Stimulated activated naive CD8-positive, alpha-beta T cell treated with anti-CD3 and anti-CD28 coated beads, Interleukin-15, amount 100 ng/mL, for 72 hours (primary cell): ENCODE results near the gene PRSS56.

ENCODE experiments used
- ATAC-seq: fragments of 150-1000 bp; cut with Tn5 transposase; 2 replicates; pipeline ENCODE4 v1.10.0; 2021; ENCODE audit warnings: mild to moderate bottlenecking, moderate library complexity
- DNase-seq, 2 donors: peaks; one replicate each; pipeline ENCODE4 v3.0.0; 2021 to 2022
- H3K27ac Mint-ChIP-seq, 2 donors: one replicate each; pipeline ENCODE4 v1.8.0; 2022; ENCODE audit warnings: mild to moderate bottlenecking in 2 of 2, mixed read lengths in 2 of 2, moderate library complexity in 2 of 2
- H3K27me3 Mint-ChIP-seq: one replicate; pipeline ENCODE4 v1.8.0; 2022; ENCODE audit warnings: mixed read lengths
- H3K4me1 Mint-ChIP-seq: one replicate; pipeline ENCODE4 v1.8.0; 2022; ENCODE audit warnings: mild to moderate bottlenecking, mixed read lengths
- H3K4me3 Mint-ChIP-seq, 2 donors: one replicate each; pipeline ENCODE4 v1.8.0; 2022; ENCODE audit warnings: mild to moderate bottlenecking in 2 of 2, mixed read lengths in 2 of 2, moderate library complexity in 1 of 2
- H3K9me3 Mint-ChIP-seq, 2 donors: one replicate each; pipeline ENCODE4 v1.8.0; 2022; ENCODE audit warnings: mixed read lengths in 2 of 2

Gene PRSS56

DNA sequence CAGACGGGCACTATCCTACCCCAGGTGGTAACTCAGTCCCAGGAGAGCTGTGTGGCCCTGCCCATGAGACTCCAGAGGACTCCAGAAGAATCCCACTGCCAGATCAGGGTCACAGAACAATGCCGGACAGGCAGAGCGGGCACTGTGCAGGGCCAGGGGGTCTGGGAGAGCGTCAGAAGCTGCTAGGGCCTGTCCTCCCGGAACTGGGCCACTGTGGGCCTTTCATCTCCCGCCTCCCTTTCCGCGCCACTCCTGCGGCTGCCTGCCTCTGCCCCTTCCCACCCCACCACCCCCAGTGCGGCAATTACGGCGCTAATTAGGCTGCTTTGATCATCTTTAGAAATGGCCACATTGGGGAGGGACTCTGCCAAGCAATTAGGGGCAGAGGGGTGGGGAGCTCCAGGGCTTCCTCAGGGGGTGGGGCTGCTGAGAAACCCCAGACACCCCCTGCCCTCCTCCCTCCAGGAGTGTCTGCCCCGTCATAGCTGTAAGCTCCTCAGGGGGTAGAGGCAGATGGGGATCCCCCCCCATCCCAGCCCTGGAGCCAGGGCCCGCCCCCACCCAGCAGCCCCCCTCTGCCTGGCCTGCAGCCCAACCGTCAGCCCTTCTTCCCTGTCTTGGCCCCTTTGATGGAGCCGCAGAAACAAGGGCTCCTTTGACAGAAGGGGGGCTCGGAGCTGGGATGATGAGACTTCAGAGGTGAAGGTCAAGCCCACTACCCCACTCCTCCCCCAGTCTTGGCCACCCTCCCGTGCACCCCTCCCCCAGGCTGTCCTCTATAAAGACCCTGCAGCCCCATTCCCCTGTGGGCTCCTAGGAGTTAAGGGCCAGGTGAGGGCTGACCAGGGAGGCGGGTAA lies at the start of gene PRSS56:
TSS of gene PRSS56 (plus strand) at position 808 of the 858 bp plus-strand sequence. CDS start 211 bp downstream, outside the sequence.
- no peaks in the 10 kb centered on the region for H3K9me3 Mint-ChIP-seq
- H3K27me3 Mint-ChIP-seq, result peaks cover 74% of the 10 kb centered on the region
- no peak within 1 kb of the TSS for H3K27ac Mint-ChIP-seq
- peaks cover 25% of the 10 kb centered on the region for H3K4me1 Mint-ChIP-seq
- H3K4me3 Mint-ChIP-seq, result no peak within 1 kb of the TSS
- DNase-seq (no peak), ATAC-seq (no peak)

DNA sequence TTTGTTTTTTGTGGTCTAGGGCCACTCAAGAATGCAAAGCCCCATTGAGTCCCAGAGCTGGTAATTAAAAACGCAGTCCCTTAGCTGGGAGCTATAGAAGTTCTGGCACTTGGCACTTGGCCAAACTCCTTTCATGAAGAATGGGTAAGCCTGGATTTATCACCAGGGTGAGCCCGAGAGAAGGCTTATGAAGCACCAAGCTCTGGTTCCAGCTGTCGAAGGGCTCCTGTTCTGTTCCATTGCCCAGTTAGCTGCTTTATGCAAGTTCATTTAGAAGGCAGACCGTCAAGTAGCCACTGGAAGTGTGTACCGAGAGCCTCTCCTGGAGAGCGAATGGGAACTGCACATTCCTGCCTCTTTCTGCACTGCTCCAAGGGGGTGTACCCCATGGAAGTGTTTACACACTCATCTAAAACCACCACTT lies 46.7 kb upstream of the PRSS56 start:
- ATAC-seq (no peak), DNase-seq (no peak)
- H3K4me1 Mint-ChIP-seq, result no peaks in the 10 kb centered on the region
- H3K27ac Mint-ChIP-seq, result no peak overlapping the region
- H3K4me3 Mint-ChIP-seq, result no peak overlapping the region
- H3K9me3 Mint-ChIP-seq, result peaks cover 20 to 23% of the 10 kb centered on the region in 2 donors
- peaks cover 60% of the 10 kb centered on the region for H3K27me3 Mint-ChIP-seq

DNA sequence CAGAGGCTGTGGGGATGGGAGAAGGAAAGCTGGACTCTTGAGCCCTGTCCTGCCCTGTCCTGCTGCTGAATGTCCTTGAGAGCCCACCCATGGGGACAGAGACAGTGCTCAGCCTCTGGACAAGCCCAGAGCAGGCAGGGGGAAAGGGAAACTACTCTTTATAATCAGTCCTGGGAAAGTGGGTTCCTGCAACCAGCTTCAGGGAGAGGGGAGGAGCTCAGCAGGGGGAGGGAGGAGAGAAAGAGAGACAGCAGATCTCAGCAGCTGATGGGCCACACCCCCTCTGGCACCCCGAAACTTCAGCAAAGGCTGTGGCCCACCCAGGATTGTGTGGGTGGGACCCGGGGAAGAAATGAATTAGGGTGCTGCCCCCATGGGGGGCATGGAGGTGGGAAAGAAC lies 44.1 kb upstream of the PRSS56 start:
- no peaks in the 10 kb centered on the region for H3K4me1 Mint-ChIP-seq
- H3K27me3 Mint-ChIP-seq, result peaks cover 57% of the 10 kb centered on the region
- H3K4me3 Mint-ChIP-seq, result no peak overlapping the region
- H3K9me3 Mint-ChIP-seq, result peaks cover 20 to 22% of the 10 kb centered on the region in 2 donors
- DNase-seq, result no peak
- H3K27ac Mint-ChIP-seq, result no peak overlapping the region
- ATAC-seq, result no peak

DNA sequence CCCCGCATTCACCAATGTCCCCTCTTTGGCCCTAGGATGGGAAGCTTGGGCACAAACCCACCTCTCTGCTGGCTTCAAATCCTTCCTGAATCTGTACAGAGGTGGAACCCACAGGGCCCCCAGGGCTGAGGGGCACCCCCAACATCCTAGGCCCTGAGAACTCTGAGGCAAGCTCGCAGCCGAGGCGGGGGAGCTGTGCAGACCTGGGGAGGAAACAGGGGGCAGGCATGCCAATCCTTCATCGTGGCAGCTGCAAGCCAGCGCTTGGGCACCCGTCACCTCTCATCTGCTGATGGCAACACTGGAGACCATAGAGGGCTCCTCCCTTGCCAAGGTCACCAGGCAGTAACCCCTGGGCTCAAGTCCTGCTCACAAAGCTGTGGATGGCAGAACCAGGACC lies 43.4 kb upstream of the PRSS56 start:
- no peak for DNase-seq
- no peak overlapping the region for H3K4me3 Mint-ChIP-seq
- H3K9me3 Mint-ChIP-seq, result peaks cover 14 to 15% of the 10 kb centered on the region in 2 donors
- no peaks in the 10 kb centered on the region for H3K4me1 Mint-ChIP-seq
- peaks cover 57% of the 10 kb centered on the region for H3K27me3 Mint-ChIP-seq
- ATAC-seq, result no peak
- H3K27ac Mint-ChIP-seq, result no peak overlapping the region

DNA sequence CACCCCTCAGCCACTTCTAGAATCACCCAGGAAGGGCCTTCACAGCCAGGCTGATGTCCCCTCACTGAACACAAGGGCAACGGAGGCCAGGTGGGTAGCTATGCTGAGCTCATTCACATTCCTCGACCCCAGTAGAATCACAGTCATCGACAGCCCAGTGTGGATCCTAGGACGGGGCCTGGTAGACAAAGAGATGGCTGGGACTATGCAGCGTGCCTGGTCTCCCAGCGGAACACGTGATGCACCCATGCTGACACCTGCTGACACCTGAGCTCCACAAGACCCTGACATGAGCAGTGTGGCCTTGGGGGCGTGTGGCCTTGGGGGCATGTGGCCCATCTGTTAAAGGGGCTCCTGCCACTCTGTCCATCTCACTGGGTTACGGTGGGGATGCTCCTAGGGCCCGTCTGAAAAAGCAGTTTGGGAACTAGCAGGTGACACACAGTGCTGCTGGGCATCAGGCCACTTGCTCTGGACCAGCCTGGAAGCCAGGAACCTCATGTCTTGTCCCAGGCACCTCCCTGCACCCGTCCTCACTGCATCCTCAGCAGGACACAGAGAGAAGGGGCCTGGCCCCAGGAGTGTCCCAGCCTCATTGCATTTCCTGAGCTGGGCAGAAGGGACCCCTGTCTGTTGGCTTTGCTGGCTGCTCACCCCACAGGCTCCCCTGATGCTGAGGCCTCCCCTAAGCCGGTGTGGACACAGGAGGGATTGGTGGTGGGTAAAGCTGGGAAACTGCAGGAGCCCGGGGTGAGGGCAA lies 42.3 kb upstream of the PRSS56 start:
- ATAC-seq, result peak; percentile 11
- Mint-ChIP-seq H3K4me1 (no peaks in the 10 kb centered on the region), H3K9me3 (peaks cover 2 to 3% of the 10 kb centered on the region in 2 donors), H3K27ac (peak overlapping the region in 1 of 2 donors; percentile 44), H3K4me3 (no peak overlapping the region), H3K27me3 (peaks cover 47% of the 10 kb centered on the region)
- no peak for DNase-seq

DNA sequence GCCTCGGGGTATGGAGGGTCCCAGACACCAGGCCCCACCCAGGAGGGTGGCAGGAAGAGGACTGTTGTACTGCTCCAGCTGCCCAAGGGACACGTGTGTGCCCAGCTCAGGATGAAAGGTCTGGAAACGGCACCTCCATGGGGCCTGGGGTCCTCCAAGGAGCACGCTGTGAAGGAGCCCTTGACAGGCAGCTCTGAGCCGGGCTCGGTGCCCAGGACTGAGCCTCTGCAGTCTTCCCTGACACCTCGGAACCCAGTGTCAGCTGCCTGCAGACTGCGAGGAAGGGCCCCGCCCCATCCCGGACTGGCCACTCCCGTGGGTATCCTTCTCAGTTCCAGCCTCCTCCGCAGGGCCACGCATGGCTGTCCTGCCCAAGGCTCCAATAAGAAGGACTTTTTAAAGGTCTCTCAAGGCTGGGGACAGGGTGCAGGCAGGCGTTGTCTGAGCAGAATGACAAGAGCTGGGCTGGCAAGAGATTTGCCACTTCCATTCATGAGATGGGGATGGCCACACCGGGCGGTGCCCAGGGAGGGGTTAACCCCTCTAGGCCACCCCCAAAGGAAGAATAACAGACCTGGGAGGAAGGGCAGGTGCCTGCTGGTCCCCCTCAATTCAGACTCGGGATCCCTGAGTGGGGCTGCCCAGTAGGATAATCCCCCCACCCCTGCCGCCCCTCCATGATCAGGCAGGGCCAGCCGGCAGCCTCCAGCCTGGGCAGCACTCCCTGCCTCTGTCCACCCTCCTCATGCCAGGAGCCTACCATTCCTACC lies 41.4 kb upstream of the PRSS56 start:
- Mint-ChIP-seq H3K27ac (peak overlapping the region in 1 of 2 donors; percentile 44), H3K4me1 (no peaks in the 10 kb centered on the region), H3K27me3 (peaks cover 45% of the 10 kb centered on the region), H3K9me3 (no peaks in the 10 kb centered on the region), H3K4me3 (no peak overlapping the region)
- ATAC-seq, result no peak
- DNase-seq, result no peak

DNA sequence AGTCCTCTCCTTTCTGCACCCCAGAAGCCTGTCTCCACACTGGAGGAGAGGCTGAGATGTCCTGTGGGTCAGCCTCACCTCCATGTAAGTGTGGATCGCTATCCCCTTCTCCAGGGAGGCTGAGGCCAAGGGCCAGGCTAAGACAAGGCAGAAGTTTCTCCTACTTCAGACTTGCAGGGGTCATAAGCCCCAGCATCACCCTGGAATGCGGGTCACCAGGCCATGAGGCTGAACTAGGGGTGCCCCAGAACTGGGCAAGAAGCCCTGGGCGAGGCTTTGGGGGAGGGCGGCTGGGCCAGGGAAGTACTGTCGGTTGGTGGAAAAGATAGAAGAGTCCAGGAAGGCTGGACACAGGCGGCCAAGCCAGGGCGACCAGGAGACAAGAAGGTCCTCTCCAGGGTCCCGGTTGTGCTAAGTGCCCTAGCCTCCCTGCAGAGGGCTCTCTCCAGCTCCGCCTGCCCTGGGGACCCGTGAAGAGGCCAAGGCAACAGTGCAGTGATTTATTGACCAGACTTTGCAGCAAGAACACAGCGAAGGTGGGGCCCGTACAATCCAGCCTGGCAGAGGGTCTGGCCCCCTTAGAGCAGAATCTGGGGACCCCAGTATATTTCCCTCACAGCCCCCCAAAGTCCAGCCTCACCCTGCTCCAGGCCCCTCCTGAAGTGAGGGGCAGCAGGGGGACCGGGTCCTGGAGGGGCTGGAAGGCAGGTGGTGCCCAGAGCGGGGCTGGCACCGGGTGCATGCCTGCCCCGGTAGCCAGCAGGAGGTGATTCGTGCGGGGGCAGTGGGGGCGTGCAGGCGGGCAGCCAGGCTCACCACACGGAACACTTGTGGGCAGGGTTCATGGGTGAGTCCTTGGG lies 40.6 kb upstream of the PRSS56 start:
- Mint-ChIP-seq H3K4me1 (no peaks in the 10 kb centered on the region), H3K27me3 (peaks cover 45% of the 10 kb centered on the region), H3K9me3 (no peaks in the 10 kb centered on the region), H3K4me3 (no peak overlapping the region), H3K27ac (peak overlapping the region in 1 of 2 donors; percentile 63)
- DNase-seq (no peak), ATAC-seq (peak; percentile 13)

DNA sequence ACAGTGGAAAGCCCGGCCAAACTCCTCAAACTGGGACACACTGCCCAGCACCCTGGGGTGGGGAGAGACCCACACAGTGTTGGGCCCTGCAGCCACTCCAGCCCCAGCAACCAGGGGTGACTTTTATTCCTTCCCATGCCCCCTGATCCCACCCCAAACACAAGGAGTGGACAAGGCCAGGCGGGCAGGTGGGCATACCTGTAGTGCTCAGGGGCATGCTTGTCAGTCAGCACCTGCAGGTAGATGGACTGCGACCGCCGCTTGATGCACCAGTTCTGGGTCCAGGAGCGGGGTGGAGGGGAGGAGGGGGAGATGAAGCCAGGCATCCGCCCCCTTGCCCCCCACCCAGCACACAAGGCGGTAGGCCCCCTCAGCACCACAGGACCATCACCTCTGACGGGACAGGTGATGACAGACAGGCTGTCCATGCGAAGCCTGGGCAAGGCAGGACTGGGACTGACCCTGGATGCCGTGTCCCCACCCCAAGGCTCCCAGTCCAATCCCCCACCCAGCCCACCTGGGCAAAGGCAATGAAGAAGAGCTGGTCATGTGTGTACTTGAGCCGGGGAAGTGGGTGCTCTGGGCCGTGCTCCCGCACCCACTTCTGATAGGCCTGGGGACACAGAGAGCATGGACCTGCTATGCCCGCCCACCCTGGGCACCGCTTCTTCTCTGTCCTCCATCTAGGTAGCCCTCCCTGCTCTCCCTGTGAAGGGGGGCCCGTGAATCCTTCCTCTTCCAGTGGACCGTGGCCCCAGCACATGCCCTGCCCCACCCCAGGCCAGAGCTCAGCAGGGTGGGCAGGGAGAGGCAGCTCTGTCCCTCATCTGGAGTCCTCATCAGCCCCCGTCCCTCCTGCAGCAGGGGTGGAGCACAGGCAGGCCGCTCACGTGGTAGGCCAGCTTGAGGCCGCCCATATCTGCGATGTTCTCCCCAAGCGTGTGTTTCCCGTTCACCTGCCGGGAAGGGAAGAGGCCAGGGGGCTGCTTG lies 39.7 kb upstream of the PRSS56 start:
- Mint-ChIP-seq H3K27me3 (peaks cover 50% of the 10 kb centered on the region), H3K4me3 (no peak overlapping the region), H3K9me3 (no peaks in the 10 kb centered on the region), H3K4me1 (peaks cover 5% of the 10 kb centered on the region), H3K27ac (no peak overlapping the region)
- DNase-seq (no peak), ATAC-seq (peak; percentile 7)

DNA sequence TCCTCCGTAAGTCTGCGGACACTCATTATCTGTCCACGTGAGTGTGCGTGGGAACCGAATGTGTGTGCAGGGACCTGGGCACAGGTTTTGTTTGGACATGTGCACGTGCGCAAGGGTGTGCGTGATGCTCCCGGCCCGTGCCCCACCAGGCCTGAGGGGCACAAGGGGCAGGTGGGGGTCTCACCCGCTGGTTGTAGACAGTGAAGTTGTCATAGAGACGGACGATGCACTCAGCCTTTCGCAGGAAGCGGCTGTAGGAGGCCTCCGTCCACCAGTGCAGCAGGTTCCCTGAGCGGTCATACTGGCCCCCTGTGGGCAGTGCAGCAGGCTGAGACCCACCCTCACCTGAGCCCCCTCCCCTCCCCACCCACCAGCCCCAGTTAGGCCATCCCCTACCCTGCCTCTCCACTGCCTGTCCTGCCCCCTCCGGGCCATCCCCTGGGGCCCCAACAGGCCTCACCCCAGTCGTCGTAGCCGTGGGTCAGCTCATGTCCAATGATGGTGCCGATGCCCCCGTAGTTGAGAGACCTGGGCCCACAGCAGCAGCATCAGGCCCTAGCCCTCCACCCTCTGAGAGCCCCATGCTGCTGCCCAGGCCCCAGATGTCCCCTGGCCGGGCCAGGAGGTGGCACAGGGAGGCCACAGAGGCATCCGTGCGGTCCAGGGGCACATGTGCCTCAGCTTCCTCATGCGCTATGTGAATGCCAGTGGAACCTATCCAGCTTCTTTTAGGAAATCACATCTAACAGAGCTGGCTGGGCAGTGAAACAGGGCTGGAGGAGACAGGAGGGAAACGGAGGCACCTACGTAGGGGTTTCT lies 38.7 kb upstream of the PRSS56 start:
- Mint-ChIP-seq H3K4me3 (no peak overlapping the region), H3K4me1 (peaks cover 6% of the 10 kb centered on the region), H3K27me3 (peaks cover 48% of the 10 kb centered on the region), H3K9me3 (no peaks in the 10 kb centered on the region), H3K27ac (no peak overlapping the region)
- no peak for DNase-seq
- no peak for ATAC-seq

DNA sequence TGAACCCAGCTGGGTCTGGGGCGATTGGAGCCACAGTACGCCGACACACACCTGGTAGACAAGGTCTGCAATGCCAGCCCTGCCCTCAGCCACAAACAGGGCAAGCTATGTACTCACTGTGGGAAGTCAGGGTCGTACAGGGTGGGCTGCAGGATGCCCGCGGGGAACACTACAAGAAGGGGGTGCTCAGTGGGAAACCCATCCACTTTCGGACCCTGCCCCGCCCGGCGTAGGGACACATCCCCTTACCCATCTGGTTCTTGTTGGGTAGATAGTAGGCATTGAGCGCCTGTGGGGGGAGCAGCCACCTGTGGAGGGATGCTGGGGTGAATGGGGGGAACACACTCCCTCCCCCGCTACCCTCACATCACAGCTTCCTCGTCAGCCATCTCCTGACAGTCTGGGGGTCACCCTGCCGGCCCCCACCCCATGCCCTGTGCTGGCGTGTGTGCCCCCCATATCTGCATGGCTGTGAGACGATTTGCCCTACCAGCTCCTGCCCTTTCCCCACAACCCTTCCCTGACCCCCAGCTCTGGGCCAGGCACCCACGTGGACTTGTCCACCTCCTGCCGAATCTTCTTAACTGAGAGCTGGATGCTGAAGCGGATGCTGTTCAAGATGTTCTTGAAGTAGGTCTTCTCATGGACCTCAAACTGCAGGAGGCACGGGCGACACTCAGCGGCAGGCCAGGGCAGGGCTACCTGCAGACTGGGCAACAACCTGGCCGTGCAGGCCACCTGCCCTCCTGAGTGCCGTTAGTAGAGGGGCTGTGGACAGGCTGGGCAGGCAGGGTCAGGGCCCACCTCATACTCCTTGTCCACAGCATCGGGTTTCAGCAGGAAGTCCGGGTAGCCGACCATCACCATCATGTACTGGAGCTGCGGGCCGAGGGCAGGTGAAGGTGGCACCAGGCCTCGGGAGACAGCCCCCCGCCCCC lies 37.6 kb upstream of the PRSS56 start:
- Mint-ChIP-seq H3K9me3 (no peaks in the 10 kb centered on the region), H3K27me3 (peaks cover 55% of the 10 kb centered on the region)

DNA sequence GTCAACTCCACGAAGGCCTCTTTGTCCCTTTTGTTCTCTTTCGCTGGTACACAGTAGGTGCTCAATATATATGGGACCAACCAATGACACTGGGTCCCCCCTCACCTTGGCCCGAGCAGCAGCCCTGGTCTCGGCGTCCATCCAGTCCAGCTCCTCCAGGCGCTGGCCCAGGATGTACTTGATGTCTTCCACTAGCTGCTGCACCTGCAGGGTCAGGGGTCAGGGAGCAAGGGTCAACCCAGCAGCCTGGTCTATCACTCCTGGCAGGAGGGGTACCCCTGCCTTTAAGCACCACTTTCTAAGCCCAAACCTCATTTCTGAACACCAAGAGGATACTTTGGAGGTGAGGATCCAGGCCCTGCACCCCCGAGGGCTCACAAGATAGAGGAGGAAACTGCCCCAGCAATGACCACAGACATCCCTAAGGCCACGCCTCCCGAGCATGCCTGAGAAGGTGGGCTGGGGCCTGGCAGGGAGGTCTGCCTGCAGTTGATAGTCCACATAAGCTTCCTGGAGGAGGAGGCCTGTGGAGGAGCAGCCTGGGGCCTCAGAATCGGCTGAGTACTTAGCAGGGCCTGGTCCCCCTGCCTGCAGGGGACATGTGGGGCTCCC lies 36.8 kb upstream of the PRSS56 start:
- no peaks in the 10 kb centered on the region for H3K9me3 Mint-ChIP-seq
- peaks cover 13% of the 10 kb centered on the region for H3K4me1 Mint-ChIP-seq
- DNase-seq (no peak), ATAC-seq (no peak)
- no peak overlapping the region for H3K4me3 Mint-ChIP-seq
- no peak overlapping the region for H3K27ac Mint-ChIP-seq
- peaks cover 63% of the 10 kb centered on the region for H3K27me3 Mint-ChIP-seq

More for the DNA sequence above, 37.6 kb upstream of the PRSS56 start:
- no peak overlapping the region for H3K4me3 Mint-ChIP-seq
- peaks cover 6% of the 10 kb centered on the region for H3K4me1 Mint-ChIP-seq
- no peak for DNase-seq
- no peak overlapping the region for H3K27ac Mint-ChIP-seq
- ATAC-seq, result no peak
